DND-41 (cell line): ENCODE measurements around the gene GNPAT.

Experiments used
- CTCF ChIP-seq: IDR thresholded peaks from 2 replicates; pipeline ENCODE4 v1.5.1; 2012; ENCODE audit warnings: borderline replicate concordance, low read length, moderate library complexity, mild to moderate bottlenecking; ENCODE audit not compliant: poor library complexity, severe bottlenecking; ENCODE audit errors: extremely low read depth
- EZH2 ChIP-seq: IDR thresholded peaks from 3 replicates; pipeline ENCODE4 v1.6.1; 2012; ENCODE audit warnings: borderline replicate concordance, low read depth, mild to moderate bottlenecking, moderate library complexity, low read length, inconsistent platforms; ENCODE audit not compliant: severe bottlenecking

- no peak for TF ChIP-seq CTCF
- no peak for TF ChIP-seq EZH2
These were observed 39.5 kb upstream of the GNPAT start for GRCh38 chr1:231201375-231201978.
